Spleen (tissue), 11 donors: ENCODE data around the gene GNG10. TPM values are rescaled to one million over a fixed set of nuclear protein-coding genes. Genes with fewer than 3 reads are reported as not detected.

Experiments used
- DNase-seq: peaks from one replicate; pipeline ENCODE4 v3.0.0-alpha.2; 2020
- H3K27ac ChIP-seq, 8 donors: fragments of 200-600 bp; sonication (generic) in 7 of 8; 1 replicate in 4 of 8; 2 replicates in 4 of 8; pipeline versions ENCODE4 v1.5.0 to v1.8.0; 2016 to 2021; ENCODE audit warnings: inconsistent platforms in 4 of 8, mild to moderate bottlenecking in 4 of 8, moderate library complexity in 1 of 8
- H3K27me3 ChIP-seq, 7 donors: fragments of 200-600 bp; sonication (generic) in 6 of 7; replicated peaks in 1 of 7; 1 replicate in 4 of 7; 2 replicates in 3 of 7; pipeline versions ENCODE4 v1.5.0 to v1.8.0; 2016 to 2021; ENCODE audit warnings: inconsistent platforms in 3 of 7, mild to moderate bottlenecking in 1 of 7
- H3K36me3 ChIP-seq, 6 donors: fragments of 200-600 bp; sonication (generic) in 5 of 6; 1 replicate in 4 of 6; 2 replicates in 2 of 6; pipeline versions ENCODE4 v1.5.0 to v1.8.0; 2016 to 2021; ENCODE audit warnings: inconsistent platforms in 2 of 6
- H3K4me1 ChIP-seq, 6 donors: fragments of 200-600 bp; sonication (generic) in 5 of 6; 1 replicate in 3 of 6; 2 replicates in 3 of 6; pipeline versions ENCODE4 v1.5.0 to v1.8.0; 2016 to 2021; ENCODE audit warnings: inconsistent platforms in 3 of 6
- H3K4me3 ChIP-seq, 8 donors: fragments of 200-600 bp; sonication (generic) in 7 of 8; 1 replicate in 4 of 8; 2 replicates in 4 of 8; pipeline versions ENCODE4 v1.5.0 to v1.8.0; 2016 to 2021; ENCODE audit warnings: inconsistent platforms in 4 of 8, mild to moderate bottlenecking in 4 of 8, moderate library complexity in 2 of 8
- H3K9me3 ChIP-seq, 8 donors: fragments of 200-600 bp; sonication (generic) in 7 of 8; 1 replicate in 4 of 8; 2 replicates in 4 of 8; pipeline versions ENCODE4 v1.5.0 to v1.8.0; 2016 to 2021; ENCODE audit warnings: inconsistent platforms in 4 of 8
- POLR2A ChIP-seq, 3 donors: fragments of 450-650 bp; IDR thresholded peaks; one replicate each; pipeline ENCODE4 v1.5.1; 2017; ENCODE audit warnings: antibody characterized with exemption in 3 of 3, mild to moderate bottlenecking in 1 of 3
- POLR2AphosphoS5 ChIP-seq, 3 donors: sonication (generic); formaldehyde crosslinking; IDR thresholded peaks; one replicate each; pipeline ENCODE4 v1.5.1; 2017; ENCODE audit warnings: antibody characterized with exemption in 3 of 3
- WGBS, 5 donors: extraction: QIAGEN DNeasy Blood & Tissue Kit in 3 of 5; methylation state at CpG; one replicate each; pipeline versions ENCODE4 v1.1.5 to v1.1.7; 2013 to 2018; 5-methylcytosine and 5-hydroxymethylcytosine counted together
- intact Hi-C: fragments of 100-400 bp; cut with DNase I; formaldehyde crosslinking; loops from one replicate; pipeline ENCODE4 v1.15.0; 2023; ENCODE audit warnings: low total_unique reads
- polyA plus RNA-seq, 3 donors: library from polyadenylated mRNA; stranded (reverse); fragments of 200-250 nt; gene quantifications; one replicate each; pipeline ENCODE4 v1.2.1, GENCODE V29; 2013
- total RNA-seq, 7 donors: library from RNA; depleted of rRNA in 3 of 7; stranded (reverse); fragments of >200 nt in 3 of 7; fragmentation: NEBNext Ultra II Directional in 4 of 7; extraction: Animal tissue kit (Norgen Biotek cat#: 25700) in 4 of 7; gene quantifications; one replicate each; pipeline versions ENCODE4 v1.1.0 to v1.2.1, GENCODE V29; 2016 to 2021
- TF ChIP-seq, protein P1 (sequence below), 11 experiments: fragments of 200-600 bp in 7 of 11; fragments of 450-650 bp in 4 of 11; sonication (generic) in 4 of 11; IDR thresholded peaks in 8 of 11; conservative IDR thresholded peaks in 3 of 11; 1 replicate in 7 of 11; 2 replicates in 4 of 11; pipeline versions ENCODE4 v1.4.0 to v1.8.0; 2016 to 2021; ENCODE audit warnings: antibody characterized with exemption in 11 of 11, inconsistent platforms in 4 of 11, mild to moderate bottlenecking in 1 of 11
- donor health status: healthy with polysubstance abuse.
- donor health status: DM: no; HTN: no; CAD: no; lungs with moderate emphysema.
- donor health status: DM: no; HTN: no; CAD: no.
- donor health status: Bipolar disorder and iron deficiency.
- donor health status: healthy.
- donor health status: DM: no; HTN: no; CAD: no.
- donor health status: DM: yes; HTN: yes; CAD: no.

GNG10 gene
- total and polyA plus RNA-seq, 10 donors = 34.0 to 141 (median 52.6) TPM

DNA sequence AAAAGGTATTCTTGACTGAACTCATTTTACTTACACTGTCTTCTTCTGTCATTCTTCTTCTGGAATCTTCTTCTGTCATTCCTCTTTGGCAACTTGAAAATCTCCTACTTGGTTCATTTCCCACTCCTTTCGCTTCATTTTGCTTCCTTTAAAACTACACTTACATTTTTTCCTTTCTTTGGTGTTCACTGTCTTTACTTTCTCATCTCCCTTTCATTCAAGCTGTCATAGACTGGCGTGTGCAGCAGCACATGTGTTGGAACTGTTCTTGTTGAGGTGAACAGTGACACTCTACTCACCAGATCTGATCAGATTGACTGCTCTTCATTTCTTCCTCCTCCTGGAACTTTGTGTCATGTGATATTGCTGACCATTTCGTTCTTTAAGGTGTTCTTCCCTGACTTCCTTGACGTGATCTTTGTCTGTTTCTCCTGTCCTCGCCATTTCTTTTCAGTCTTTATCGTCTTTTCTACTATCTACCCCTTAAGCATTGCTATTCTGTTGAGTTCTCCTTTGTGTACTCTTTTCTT, 23.9 kb upstream of the GNG10 start:
- no peak overlapping the region for H3K27ac ChIP-seq
- H3K4me3 ChIP-seq = no peak overlapping the region
- H3K9me3 ChIP-seq = no peaks in the 10 kb centered on the region
- H3K27me3 ChIP-seq = no peaks in the 10 kb centered on the region
- no peak for DNase-seq
- H3K36me3 ChIP-seq = no peaks in the 10 kb centered on the region
- H3K4me1 ChIP-seq = peaks cover 4 to 55% (median 27%) of the 10 kb centered on the region in 6 donors
- WGBS, 5 donors = 81 to 95% (median 87%) methylated on average over 6 of the region's 6 CpGs
- no peak for TF ChIP-seq POLR2AphosphoS5 (IDR thresholded peaks at IDR 0.05)
- TF ChIP-seq POLR2A (IDR thresholded peaks at IDR 0.05) = no peak
- TF ChIP-seq, protein P1, sequence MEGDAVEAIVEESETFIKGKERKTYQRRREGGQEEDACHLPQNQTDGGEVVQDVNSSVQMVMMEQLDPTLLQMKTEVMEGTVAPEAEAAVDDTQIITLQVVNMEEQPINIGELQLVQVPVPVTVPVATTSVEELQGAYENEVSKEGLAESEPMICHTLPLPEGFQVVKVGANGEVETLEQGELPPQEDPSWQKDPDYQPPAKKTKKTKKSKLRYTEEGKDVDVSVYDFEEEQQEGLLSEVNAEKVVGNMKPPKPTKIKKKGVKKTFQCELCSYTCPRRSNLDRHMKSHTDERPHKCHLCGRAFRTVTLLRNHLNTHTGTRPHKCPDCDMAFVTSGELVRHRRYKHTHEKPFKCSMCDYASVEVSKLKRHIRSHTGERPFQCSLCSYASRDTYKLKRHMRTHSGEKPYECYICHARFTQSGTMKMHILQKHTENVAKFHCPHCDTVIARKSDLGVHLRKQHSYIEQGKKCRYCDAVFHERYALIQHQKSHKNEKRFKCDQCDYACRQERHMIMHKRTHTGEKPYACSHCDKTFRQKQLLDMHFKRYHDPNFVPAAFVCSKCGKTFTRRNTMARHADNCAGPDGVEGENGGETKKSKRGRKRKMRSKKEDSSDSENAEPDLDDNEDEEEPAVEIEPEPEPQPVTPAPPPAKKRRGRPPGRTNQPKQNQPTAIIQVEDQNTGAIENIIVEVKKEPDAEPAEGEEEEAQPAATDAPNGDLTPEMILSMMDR (IDR thresholded peaks at IDR 0.05 in 8 of 11, conservative IDR thresholded peaks at IDR 0.05 in 3 of 11) = no peak
- intact Hi-C loops = loop anchor here (10.0 kb wide), 1 partner anchor 153 kb away; the partner anchor contains the start of gene ECPAS

DNA sequence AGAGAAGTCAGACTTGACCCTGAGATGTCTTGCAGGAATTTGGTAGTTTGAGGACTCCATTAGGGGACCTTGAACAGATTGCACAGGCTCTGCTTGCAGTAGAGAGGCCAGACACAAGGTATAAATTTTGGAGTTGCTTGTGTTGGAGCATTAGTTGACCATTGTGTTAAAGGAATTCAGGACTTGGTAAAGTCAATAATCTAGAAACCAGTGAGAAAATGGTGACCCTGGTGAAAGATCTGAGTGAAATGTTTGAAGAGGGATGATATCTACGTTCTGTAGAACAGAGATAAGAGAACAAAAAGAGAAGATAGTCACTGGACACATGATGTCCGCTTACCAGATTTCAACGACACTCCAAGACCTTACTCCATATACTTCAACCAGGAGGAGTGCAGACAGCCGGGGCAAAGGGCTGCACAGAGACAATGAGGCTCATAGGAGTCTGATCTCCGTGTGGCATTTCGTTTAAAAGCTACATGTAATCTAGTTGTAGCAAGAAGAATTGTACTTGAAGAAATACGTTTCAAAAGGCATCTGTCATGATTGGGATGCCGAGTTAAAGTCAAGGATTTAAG, 17.1 kb upstream of the GNG10 start:
- no peak overlapping the region for H3K4me3 ChIP-seq
- H3K9me3 ChIP-seq = no peaks in the 10 kb centered on the region

DNA sequence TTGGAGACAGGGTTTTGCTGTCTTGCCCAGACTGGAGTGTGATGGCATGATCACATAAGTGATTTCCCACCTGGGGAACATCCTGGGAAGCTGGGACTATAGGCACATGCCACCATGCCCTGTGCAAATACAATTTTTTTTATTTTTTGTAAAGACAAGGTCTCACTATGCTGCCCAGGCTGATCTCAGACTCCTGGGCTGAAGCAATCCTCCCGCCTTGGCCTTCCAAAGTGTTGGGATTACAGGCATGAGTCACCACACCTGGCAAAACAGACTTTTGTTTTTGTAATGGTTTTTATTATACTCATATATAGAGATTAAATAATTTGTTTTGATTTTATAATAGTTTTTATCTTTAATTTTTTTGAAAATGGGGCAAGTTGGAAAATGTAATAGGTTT, 15.6 kb upstream of the GNG10 start:
- H3K4me3 ChIP-seq = no peak overlapping the region
- TF ChIP-seq POLR2A (IDR thresholded peaks at IDR 0.05) = no peak
- no peak overlapping the region for H3K27ac ChIP-seq
- H3K9me3 ChIP-seq = no peaks in the 10 kb centered on the region
- DNase-seq = no peak
- intact Hi-C loops = no loop called here
- peaks cover 0 to 66% (median 16%) of the 10 kb centered on the region in 6 donors for H3K36me3 ChIP-seq
- no peaks in the 10 kb centered on the region for H3K4me1 ChIP-seq
- H3K27me3 ChIP-seq = no peaks in the 10 kb centered on the region
- 93 to 100% (median 96%) methylated on average over 1 of the region's 1 CpG for WGBS, 5 donors

More for the DNA sequence above, 17.1 kb upstream of the GNG10 start:
- no peaks in the 10 kb centered on the region for H3K4me1 ChIP-seq
- peaks cover 0 to 51% (median 16%) of the 10 kb centered on the region in 6 donors for H3K36me3 ChIP-seq
- H3K27me3 ChIP-seq = no peaks in the 10 kb centered on the region
- no peak overlapping the region for H3K27ac ChIP-seq
- WGBS, 5 donors = 90 to 94% (median 92%) methylated on average over 8 of the region's 8 CpGs
- intact Hi-C loops = no loop called here
- no peak for DNase-seq
- no peak for TF ChIP-seq POLR2A (IDR thresholded peaks at IDR 0.05)
- no peak for TF ChIP-seq POLR2AphosphoS5 (IDR thresholded peaks at IDR 0.05)
- TF ChIP-seq, protein P1 (IDR thresholded peaks at IDR 0.05 in 8 of 11, conservative IDR thresholded peaks at IDR 0.05 in 3 of 11) = no peak

DNA sequence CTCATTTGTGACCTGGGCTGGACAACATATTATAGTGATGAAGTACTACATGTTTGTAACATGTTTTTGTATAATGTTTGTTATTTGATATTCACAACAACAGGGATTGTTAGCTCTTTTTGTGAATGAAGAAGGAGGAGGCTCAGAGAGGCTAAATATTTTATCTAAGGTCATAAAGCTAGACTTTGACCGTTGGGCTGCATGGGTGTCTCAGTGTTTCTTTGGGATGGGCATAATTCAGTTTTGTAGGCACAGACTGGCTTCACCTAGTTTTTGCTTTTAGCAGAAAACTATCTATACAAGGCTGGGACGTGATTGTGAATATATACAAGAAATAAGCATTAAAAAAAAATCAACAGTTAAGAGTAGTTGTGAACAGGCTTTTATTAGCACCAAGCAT, 15.0 kb upstream of the GNG10 start:
- no peaks in the 10 kb centered on the region for H3K9me3 ChIP-seq
- no peak overlapping the region for H3K4me3 ChIP-seq
- H3K27me3 ChIP-seq = no peaks in the 10 kb centered on the region
- no peaks in the 10 kb centered on the region for H3K4me1 ChIP-seq
- no peak for DNase-seq
- 87 to 100% (median 91%) methylated on average over 2 of the region's 2 CpGs for WGBS, 5 donors
- TF ChIP-seq POLR2A (IDR thresholded peaks at IDR 0.05) (no peak), POLR2AphosphoS5 (IDR thresholded peaks at IDR 0.05) (no peak)
- TF ChIP-seq, protein P1 (IDR thresholded peaks at IDR 0.05 in 8 of 11, conservative IDR thresholded peaks at IDR 0.05 in 3 of 11) = no peak
- intact Hi-C loops = no loop called here
- H3K36me3 ChIP-seq = peaks cover 0 to 68% (median 16%) of the 10 kb centered on the region in 6 donors
- H3K27ac ChIP-seq = no peak overlapping the region
